ENCODE data around the gene CD276.

- TF ChIP-seq POLR2AphosphoS5 (IDR thresholded peaks at IDR 0.05) (no peak), CTCF (IDR thresholded peaks at IDR 0.05) (no peak)
These were observed 15.3 kb downstream of the CD276 start for GRCh38 chr15:73699249-73700040.

All from suprapubic skin (tissue), 3 donors.